Measurements from ENCODE around the gene TTLL7. TPM values are rescaled to one million over a fixed set of nuclear protein-coding genes. Genes with fewer than 3 reads are reported as not detected.
A peak's percentile ranks its signal among the peaks of the same experiment; 100 is the strongest.

The TTLL7 gene
- total RNA-seq, 2 donors from 2014 or later = 2.5 to 21.3 TPM

GRCh38 chr1:83834621-83835264, 164.2 kb downstream of the TTLL7 start:
- Mint-ChIP-seq H3K9me3 (no peaks in the 10 kb centered on the region), H3K27me3 (peaks cover 3 to 9% of the 10 kb centered on the region in 2 donors), H3K4me3 (no peak overlapping the region), H3K36me3 (no peaks in the 10 kb centered on the region), H3K27ac (no peak overlapping the region), H3K4me1 (ENCODE audit: low read depth in 2 of 2) (no peaks in the 10 kb centered on the region)
- ATAC-seq (no peak), DNase-seq (ENCODE audit: low spot score) (no peak)

GRCh38 chr1:83832194-83832593, 166.7 kb downstream of the TTLL7 start:
- Mint-ChIP-seq H3K27me3 (peaks cover 11 to 16% of the 10 kb centered on the region in 2 donors), H3K4me1 (ENCODE audit: low read depth in 2 of 2) (no peaks in the 10 kb centered on the region), H3K36me3 (no peaks in the 10 kb centered on the region), H3K9me3 (peaks cover 6% of the 10 kb centered on the region), H3K27ac (no peak overlapping the region), H3K4me3 (no peak overlapping the region)
- DNase-seq (ENCODE audit: low spot score) (no peak), ATAC-seq (no peak)

- H3K27ac Mint-ChIP-seq = no peak overlapping the region
- DNase-seq (ENCODE audit: low spot score) (no peak), ATAC-seq (peak in 1 of 2 donors; percentile 13)
- no peaks in the 10 kb centered on the region for H3K36me3 Mint-ChIP-seq
- peaks cover 6% of the 10 kb centered on the region for H3K9me3 Mint-ChIP-seq
- no peak overlapping the region for H3K4me3 Mint-ChIP-seq
- no peaks in the 10 kb centered on the region for H3K4me1 Mint-ChIP-seq (ENCODE audit: low read depth in 2 of 2)
- H3K27me3 Mint-ChIP-seq = peaks cover 11 to 16% of the 10 kb centered on the region in 2 donors
Measured at GRCh38 chr1:83829106-83829505, 169.8 kb downstream of the TTLL7 start.

GRCh38 chr1:83828456-83828855, 170.5 kb downstream of the TTLL7 start:
- Mint-ChIP-seq H3K27ac (no peak overlapping the region), H3K36me3 (no peaks in the 10 kb centered on the region), H3K4me1 (ENCODE audit: low read depth in 2 of 2) (no peaks in the 10 kb centered on the region), H3K9me3 (peaks cover 6% of the 10 kb centered on the region), H3K27me3 (peaks cover 11 to 16% of the 10 kb centered on the region in 2 donors), H3K4me3 (no peak overlapping the region)
- no peak for ATAC-seq
- DNase-seq (ENCODE audit: low spot score) = no peak

DNA sequence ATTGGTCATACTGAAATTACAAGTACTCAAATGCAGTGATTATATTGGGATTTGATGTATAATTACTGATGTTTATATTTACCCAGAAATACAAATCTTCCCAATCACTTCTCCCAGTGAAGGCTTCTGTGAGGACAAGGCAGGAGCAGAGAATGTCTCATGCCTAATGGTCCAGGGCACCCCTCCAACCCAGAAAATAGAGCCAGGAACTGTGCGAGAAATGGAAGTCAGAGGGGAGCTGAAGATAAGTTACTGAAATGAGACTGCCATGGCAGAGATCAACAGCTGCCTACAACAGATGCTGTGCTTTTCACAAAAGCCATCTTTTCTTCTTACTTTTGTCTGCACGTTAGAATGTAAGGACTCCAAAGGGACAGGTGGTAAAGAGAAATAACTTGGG, 171.2 kb downstream of the TTLL7 start:
- no peak overlapping the region for H3K27ac Mint-ChIP-seq
- no peaks in the 10 kb centered on the region for H3K36me3 Mint-ChIP-seq
- peaks cover 6% of the 10 kb centered on the region for H3K9me3 Mint-ChIP-seq
- no peak for DNase-seq (ENCODE audit: low spot score)
- no peaks in the 10 kb centered on the region for H3K4me1 Mint-ChIP-seq (ENCODE audit: low read depth in 2 of 2)
- H3K27me3 Mint-ChIP-seq = peaks cover 11 to 16% of the 10 kb centered on the region in 2 donors
- no peak overlapping the region for H3K4me3 Mint-ChIP-seq
- ATAC-seq = no peak

GRCh38 chr1:83822208-83822607, 176.7 kb downstream of the TTLL7 start:
- Mint-ChIP-seq H3K4me1 (ENCODE audit: low read depth in 2 of 2) (no peaks in the 10 kb centered on the region), H3K27ac (no peak overlapping the region), H3K9me3 (no peaks in the 10 kb centered on the region), H3K36me3 (no peaks in the 10 kb centered on the region), H3K4me3 (no peak overlapping the region), H3K27me3 (peaks cover 0 to 19% of the 10 kb centered on the region in 2 donors)
- DNase-seq (ENCODE audit: low spot score) = no peak
- ATAC-seq = no peak

DNA sequence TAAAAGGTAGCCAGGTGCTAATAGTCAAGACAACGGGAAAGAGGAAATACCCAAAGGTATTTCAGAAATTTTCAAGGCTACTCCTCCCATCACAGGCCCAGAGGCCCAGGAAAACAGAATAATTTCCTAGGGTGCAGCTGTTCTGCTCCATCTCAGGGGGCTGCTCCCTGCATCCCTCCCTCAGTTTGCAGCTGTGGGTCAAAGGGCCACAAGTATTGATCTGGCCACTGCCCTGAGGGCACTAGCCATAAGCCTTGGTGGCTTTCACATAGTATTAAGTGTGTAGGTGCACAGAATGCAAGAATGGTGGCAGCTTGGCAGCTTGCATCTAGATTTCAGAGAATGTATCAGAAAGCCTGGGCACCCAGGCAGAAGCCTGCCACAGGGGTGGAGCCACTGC, 179.5 kb downstream of the TTLL7 start:
- H3K36me3 Mint-ChIP-seq = no peaks in the 10 kb centered on the region
- H3K27ac Mint-ChIP-seq = no peak overlapping the region
- no peaks in the 10 kb centered on the region for H3K9me3 Mint-ChIP-seq
- H3K4me1 Mint-ChIP-seq (ENCODE audit: low read depth in 2 of 2) = no peaks in the 10 kb centered on the region
- ATAC-seq = no peak
- DNase-seq (ENCODE audit: low spot score) = no peak
- peaks cover 0 to 19% of the 10 kb centered on the region in 2 donors for H3K27me3 Mint-ChIP-seq
- no peak overlapping the region for H3K4me3 Mint-ChIP-seq

GRCh38 chr1:83818916-83819315, 180.0 kb downstream of the TTLL7 start:
- Mint-ChIP-seq H3K9me3 (no peaks in the 10 kb centered on the region), H3K4me3 (no peak overlapping the region), H3K27ac (no peak overlapping the region), H3K36me3 (no peaks in the 10 kb centered on the region), H3K4me1 (ENCODE audit: low read depth in 2 of 2) (no peaks in the 10 kb centered on the region), H3K27me3 (peaks cover 0 to 19% of the 10 kb centered on the region in 2 donors)
- no peak for DNase-seq (ENCODE audit: low spot score)
- no peak for ATAC-seq

DNA sequence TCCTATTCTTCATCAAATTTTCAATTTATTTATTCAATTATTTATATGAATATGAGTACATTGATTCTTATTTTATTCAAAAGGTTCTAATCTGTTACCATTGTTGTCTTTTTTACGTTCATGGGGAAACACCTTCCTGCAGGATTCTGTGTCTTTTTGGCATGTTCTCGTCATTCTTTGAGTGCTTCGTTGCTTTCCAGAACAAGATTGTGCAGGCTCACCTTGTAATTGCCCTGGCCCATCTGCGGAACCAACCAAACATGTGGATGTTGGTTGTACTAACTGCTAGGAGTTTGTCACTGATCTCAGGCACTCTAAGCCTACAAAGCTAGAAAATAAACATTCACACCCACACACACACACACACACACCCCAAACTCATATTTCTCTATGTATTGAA, 182.1 kb downstream of the TTLL7 start:
- no peak for ATAC-seq
- H3K4me1 Mint-ChIP-seq (ENCODE audit: low read depth in 2 of 2) = no peaks in the 10 kb centered on the region
- peaks cover 0 to 13% of the 10 kb centered on the region in 2 donors for H3K27me3 Mint-ChIP-seq
- no peak for DNase-seq (ENCODE audit: low spot score)
- H3K27ac Mint-ChIP-seq = no peak overlapping the region
- H3K4me3 Mint-ChIP-seq = no peak overlapping the region
- H3K9me3 Mint-ChIP-seq = no peaks in the 10 kb centered on the region
- H3K36me3 Mint-ChIP-seq = no peaks in the 10 kb centered on the region

DNA sequence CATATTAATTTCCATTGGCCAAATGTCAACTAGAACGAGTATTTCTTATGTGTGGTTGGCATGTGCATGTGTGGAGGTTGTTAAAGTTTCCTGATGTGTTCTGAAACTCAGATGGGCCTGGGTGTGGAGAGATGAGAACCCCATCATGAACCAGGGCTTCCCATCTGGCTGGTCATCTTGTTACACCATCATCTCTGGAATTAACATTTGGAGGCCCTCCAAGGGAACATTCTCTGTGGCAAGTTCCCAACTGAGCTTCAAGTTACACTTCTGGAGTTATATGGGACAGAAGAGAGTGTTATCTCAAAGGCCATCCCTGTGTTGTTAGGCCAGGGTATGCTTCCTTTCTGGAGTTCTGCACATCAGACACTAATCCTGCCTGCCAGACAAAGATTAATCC, 183.6 kb downstream of the TTLL7 start:
- no peak overlapping the region for H3K4me3 Mint-ChIP-seq
- no peak overlapping the region for H3K27ac Mint-ChIP-seq
- DNase-seq (ENCODE audit: low spot score) = no peak
- no peak for ATAC-seq
- H3K9me3 Mint-ChIP-seq = no peaks in the 10 kb centered on the region
- no peaks in the 10 kb centered on the region for H3K36me3 Mint-ChIP-seq
- peaks cover 0 to 10% of the 10 kb centered on the region in 2 donors for H3K27me3 Mint-ChIP-seq
- no peaks in the 10 kb centered on the region for H3K4me1 Mint-ChIP-seq (ENCODE audit: low read depth in 2 of 2)

Other genes with a start within 250 kb of the TTLL7 start
- gene PRKACB, start 145.1 kb upstream of the TTLL7 start, total RNA-seq = 10 to 100 TPM; 46.6 to 65.9 TPM